Retinal pigment epithelial cell (primary cell): ENCODE data around the gene ROR2.

Experiments
- DNase-seq: peaks from one replicate; pipeline ENCODE4 v3.0.0-alpha.2; 2010; ENCODE audit warnings: low read depth
- H3K4me3 ChIP-seq: 2 replicates; pipeline ENCODE4 v1.5.1; 2011; ENCODE audit warnings: mild to moderate bottlenecking, low read length, control low read depth, moderate library complexity
- TF ChIP-seq, protein P1 (sequence below): conservative IDR thresholded peaks from 2 replicates; pipeline ENCODE4 v1.5.1; 2011; ENCODE audit warnings: low read depth, low read length, control low read depth, inconsistent platforms

Gene ROR2

DNA sequence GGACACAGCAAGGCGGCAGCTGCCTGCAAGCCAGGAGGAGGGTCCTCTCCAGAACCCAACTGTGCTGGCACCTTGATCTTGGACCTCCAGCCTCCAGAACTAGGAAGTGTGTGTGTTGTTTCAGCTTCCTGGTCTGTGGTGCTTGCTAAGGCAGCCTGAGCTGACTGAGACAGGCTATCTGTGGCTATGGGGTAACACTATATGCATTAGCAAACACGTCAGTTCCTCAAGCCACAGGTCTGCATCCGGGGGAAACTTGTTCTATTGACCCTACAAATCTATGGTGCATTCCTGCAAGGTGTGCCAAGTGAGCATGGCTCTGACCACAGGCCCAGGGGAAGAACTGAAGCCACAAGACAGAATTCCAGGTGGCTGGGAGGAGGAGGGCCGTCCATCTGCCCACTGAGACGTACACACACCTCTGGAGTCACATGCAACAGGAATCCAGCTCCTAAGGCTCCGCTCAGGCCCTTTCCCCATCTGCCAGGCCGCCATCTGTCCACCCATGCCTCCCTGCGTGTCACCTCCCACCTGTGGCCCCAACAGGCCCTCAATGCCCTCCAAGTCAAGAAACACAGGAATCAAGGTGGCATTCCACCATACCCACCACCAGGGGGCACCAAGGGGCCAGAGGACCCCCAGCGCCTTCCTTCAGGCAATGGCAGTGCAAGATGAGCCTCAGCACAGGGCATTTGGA lies 174.9 kb downstream of the ROR2 start:
- DNase-seq: no peak
- TF ChIP-seq, protein P1, sequence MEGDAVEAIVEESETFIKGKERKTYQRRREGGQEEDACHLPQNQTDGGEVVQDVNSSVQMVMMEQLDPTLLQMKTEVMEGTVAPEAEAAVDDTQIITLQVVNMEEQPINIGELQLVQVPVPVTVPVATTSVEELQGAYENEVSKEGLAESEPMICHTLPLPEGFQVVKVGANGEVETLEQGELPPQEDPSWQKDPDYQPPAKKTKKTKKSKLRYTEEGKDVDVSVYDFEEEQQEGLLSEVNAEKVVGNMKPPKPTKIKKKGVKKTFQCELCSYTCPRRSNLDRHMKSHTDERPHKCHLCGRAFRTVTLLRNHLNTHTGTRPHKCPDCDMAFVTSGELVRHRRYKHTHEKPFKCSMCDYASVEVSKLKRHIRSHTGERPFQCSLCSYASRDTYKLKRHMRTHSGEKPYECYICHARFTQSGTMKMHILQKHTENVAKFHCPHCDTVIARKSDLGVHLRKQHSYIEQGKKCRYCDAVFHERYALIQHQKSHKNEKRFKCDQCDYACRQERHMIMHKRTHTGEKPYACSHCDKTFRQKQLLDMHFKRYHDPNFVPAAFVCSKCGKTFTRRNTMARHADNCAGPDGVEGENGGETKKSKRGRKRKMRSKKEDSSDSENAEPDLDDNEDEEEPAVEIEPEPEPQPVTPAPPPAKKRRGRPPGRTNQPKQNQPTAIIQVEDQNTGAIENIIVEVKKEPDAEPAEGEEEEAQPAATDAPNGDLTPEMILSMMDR: peak; percentile 91
- H3K4me3 ChIP-seq: no peak overlapping the region

DNA sequence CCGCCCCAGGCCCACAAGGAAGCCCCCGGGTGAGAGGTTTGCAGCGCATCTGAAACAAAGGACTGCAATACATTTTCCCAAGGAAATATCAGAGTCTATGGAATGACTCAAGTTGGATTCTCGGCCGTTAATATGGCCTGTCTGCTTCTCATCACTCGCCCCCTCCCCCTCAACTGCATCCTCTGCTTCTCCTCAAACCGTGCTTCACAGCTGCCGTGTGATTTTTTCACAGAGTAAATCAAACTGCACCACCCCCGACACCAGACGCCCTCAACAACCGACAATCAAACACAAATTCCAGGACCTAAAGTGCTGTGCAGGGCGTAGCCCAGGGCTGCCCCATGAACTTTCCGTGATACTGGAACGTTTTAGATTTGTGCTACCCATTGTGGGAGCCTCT lies 176.9 kb downstream of the ROR2 start:
- TF ChIP-seq, protein P1: no peak
- no peak for DNase-seq

DNA sequence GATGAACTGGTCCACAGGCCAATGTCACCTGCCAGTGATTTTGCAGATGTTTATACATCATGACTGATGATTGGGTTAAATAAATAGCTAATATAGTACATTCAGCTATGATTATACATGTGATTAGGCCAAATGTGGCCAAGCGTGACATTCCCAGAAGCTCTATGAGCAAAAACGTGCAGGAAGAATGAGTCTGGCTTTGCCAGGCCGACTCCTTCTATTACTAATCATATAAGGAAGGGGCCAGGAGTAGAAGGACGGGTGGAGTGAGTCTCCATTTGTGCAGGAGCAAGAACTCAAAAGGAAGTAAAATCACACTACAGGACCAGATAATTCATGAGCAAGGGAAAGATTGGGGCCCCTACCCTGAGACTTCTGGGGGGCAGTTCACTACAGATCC lies 178.2 kb downstream of the ROR2 start:
- H3K4me3 ChIP-seq: no peak overlapping the region
- no peak for DNase-seq
- TF ChIP-seq, protein P1: no peak

More for the DNA sequence above, 176.9 kb downstream of the ROR2 start:
- no peak overlapping the region for H3K4me3 ChIP-seq

DNA sequence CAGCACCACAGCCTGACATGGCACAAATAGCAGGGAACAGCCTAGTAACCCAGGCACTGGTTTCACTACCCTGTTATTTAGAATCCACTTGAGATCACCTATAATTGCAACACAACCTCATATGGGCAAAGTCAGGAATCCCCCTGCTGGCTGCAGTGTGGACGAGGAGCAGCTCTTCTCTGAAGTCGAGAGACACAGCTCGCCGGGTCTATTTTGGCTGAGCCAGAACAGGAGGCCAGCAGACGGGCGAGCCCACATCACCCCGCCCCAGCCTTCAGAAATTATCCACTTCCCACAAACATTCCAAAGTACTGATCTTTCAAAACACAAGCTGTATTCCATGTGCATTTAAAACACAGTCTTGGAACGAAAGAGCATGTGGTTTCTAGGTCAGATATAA lies 179.0 kb downstream of the ROR2 start:
- peak; percentile 46 for DNase-seq
- TF ChIP-seq, protein P1: peak; percentile 60
- no peak overlapping the region for H3K4me3 ChIP-seq

DNA sequence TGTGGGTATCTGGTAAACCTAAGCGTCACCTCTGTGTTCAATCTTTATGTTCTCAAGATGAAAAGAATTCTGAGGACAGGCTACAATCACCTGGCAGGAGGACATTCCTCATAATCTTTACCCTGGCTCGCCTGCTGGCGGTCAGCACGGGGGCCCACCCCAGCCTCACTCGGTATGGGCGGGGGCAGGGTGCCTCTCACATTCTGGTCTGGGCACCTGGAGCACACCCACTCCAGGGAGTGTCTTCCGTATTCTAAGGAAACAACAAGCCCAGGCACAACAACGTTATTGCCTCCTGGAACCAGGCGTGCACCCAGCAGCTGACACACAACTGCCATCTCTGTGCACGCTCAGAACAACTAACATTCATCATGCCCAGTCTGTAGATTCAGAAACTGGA lies 179.8 kb downstream of the ROR2 start:
- TF ChIP-seq, protein P1: no peak
- DNase-seq: no peak
- H3K4me3 ChIP-seq: no peak overlapping the region

DNA sequence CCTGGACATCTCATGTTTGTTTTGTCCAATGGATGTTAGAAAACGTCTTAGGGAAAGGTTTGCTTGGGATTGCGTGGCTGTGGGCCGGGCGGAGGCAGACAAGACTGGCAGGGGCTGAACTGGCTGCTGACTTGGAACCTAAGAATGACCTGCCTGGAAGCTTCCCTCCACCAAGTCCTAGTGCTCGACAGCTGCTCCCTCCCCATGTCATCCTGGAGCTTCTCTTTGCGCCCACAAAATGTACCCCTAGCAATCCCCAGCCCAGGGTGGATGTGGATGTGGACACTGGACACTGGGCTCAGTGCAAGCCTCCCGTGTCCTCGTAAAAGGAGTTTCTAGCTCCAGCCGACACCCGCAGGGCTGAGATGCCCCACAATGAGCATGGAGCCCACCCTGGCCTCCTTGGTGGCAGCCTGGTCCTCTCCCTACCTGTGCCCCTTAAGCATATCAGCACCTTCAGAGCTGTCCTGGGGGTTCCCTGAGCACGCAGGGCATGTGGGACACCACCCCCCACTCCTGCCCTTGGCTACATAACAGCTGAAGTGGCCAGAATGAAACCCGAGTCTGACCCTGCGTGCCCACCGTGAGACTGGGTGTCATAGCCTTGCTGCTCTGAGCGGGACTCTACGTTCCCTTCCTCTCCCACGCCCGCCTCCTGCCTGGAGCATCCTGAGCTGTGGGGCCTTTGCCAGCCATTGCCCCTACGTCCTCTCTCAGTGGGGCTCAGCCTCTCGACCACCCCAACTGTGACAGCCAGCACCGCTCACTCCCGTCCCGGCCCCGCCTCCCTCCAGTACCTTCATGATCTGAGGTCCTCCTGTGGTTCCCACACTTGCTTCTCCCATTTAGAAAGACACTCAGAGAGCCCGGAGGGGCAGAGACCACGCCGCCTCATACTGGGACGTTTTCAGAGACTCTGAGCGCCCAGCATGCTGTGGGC lies 180.8 kb downstream of the ROR2 start:
- no peak overlapping the region for H3K4me3 ChIP-seq
- no peak for DNase-seq
- TF ChIP-seq, protein P1: no peak

DNA sequence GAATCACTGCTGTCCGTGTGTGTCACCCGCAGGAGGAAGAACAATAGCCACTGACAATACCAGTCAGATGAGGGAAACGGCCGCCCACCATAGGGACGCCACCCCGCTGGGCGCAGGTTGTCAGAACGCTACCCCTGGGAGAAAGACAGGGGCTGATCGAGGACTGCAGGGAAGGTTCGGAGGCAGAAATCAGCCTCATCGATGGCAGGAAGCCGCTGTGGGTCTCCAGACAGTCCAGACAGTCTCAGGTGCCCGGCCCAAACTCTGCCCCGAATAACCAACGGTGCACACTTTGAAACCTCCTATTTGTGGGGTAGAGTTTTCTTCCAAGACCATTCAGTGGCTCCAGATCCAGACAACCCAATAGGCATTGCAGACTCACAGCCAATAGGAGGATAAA lies 181.5 kb downstream of the ROR2 start:
- H3K4me3 ChIP-seq: no peak overlapping the region
- TF ChIP-seq, protein P1: no peak
- DNase-seq: no peak
